Measurements from ENCODE around the gene TGFBR1.

GRCh38 chr9:99072040-99072394 is 32.9 kb upstream of the TGFBR1 start:
- TF ChIP-seq EZH2phosphoT487 (IDR thresholded peaks at IDR 0.05; ENCODE audit: low read depth, severe bottlenecking, unreplicated experiment) (no peak), EZH2 (IDR thresholded peaks at IDR 0.05; ENCODE audit: borderline replicate concordance) (no peak)
- TF ChIP-seq, protein P1, sequence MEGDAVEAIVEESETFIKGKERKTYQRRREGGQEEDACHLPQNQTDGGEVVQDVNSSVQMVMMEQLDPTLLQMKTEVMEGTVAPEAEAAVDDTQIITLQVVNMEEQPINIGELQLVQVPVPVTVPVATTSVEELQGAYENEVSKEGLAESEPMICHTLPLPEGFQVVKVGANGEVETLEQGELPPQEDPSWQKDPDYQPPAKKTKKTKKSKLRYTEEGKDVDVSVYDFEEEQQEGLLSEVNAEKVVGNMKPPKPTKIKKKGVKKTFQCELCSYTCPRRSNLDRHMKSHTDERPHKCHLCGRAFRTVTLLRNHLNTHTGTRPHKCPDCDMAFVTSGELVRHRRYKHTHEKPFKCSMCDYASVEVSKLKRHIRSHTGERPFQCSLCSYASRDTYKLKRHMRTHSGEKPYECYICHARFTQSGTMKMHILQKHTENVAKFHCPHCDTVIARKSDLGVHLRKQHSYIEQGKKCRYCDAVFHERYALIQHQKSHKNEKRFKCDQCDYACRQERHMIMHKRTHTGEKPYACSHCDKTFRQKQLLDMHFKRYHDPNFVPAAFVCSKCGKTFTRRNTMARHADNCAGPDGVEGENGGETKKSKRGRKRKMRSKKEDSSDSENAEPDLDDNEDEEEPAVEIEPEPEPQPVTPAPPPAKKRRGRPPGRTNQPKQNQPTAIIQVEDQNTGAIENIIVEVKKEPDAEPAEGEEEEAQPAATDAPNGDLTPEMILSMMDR (IDR thresholded peaks at IDR 0.05; ENCODE audit: poor library complexity) = no peak
